ENCODE results near the gene LMAN1L. TPM values are rescaled to one million over a fixed set of nuclear protein-coding genes. Genes with fewer than 3 reads are reported as not detected.

LMAN1L gene
- total and polyA plus RNA-seq, 7 donors: 0.64 to 1.8 TPM; not detected in 5

GRCh38 chr15:74869726-74870407 lies 57.2 kb downstream of the LMAN1L start:
- H3K4me1 ChIP-seq: peaks cover 0 to 65% (median 48%) of the 10 kb centered on the region in 4 donors
- intact Hi-C loops (cut with DNase I): loop anchor here (5.0 kb wide), 1 partner anchor 37 kb away; the partner anchor contains the start of gene FAM219B

GRCh38 chr15:74870436-74871215 lies 58.0 kb downstream of the LMAN1L start:
- no peaks in the 10 kb centered on the region for H3K9me3 ChIP-seq
- peaks cover 0 to 65% (median 48%) of the 10 kb centered on the region in 4 donors for H3K4me1 ChIP-seq
- intact Hi-C loops (cut with DNase I): loop anchor here (5.0 kb wide), 1 partner anchor 37 kb away; the partner anchor contains the start of gene FAM219B
- TF ChIP-seq EP300 (IDR thresholded peaks at IDR 0.05) (no peak), POLR2A (IDR thresholded peaks at IDR 0.05) (no peak), CTCF (IDR thresholded peaks at IDR 0.05) (no peak)
- H3K4me3 ChIP-seq: peak overlapping the region in 2 of 4 donors; percentile 4 to 9
- no peak for DNase-seq
- peak overlapping the region; percentile 37 to 88 (median 70) for H3K27ac ChIP-seq
- no peaks in the 10 kb centered on the region for H3K27me3 ChIP-seq
- H3K36me3 ChIP-seq: peaks cover 0 to 4% (median 0%) of the 10 kb centered on the region in 4 donors
- 9 to 21% methylated on average over 6 of the region's 6 CpGs for WGBS, 2 donors

More at GRCh38 chr15:74869726-74870407, 57.2 kb downstream of the LMAN1L start:
- WGBS, 2 donors: 4 to 20% methylated on average over 6 of the region's 6 CpGs
- no peak overlapping the region for H3K4me3 ChIP-seq
- H3K9me3 ChIP-seq: no peaks in the 10 kb centered on the region
- DNase-seq: peak; percentile 88
- TF ChIP-seq POLR2A (IDR thresholded peaks at IDR 0.05) (peak in 1 of 2 donors; percentile 45), EP300 (IDR thresholded peaks at IDR 0.05) (no peak), CTCF (IDR thresholded peaks at IDR 0.05) (no peak), POLR2AphosphoS5 (IDR thresholded peaks at IDR 0.05) (peak in 3 of 4 donors; percentile 28 to 37 (median 36))
- H3K27ac ChIP-seq: peak overlapping the region; percentile 37 to 88 (median 70)
- peaks cover 0 to 4% (median 0%) of the 10 kb centered on the region in 4 donors for H3K36me3 ChIP-seq
- H3K27me3 ChIP-seq: no peaks in the 10 kb centered on the region

GRCh38 chr15:74872702-74873035 lies 60.0 kb downstream of the LMAN1L start:
- peaks cover 0 to 52% (median 44%) of the 10 kb centered on the region in 4 donors for H3K4me1 ChIP-seq
- H3K36me3 ChIP-seq: peaks cover 0 to 4% (median 0%) of the 10 kb centered on the region in 4 donors
- no peaks in the 10 kb centered on the region for H3K27me3 ChIP-seq
- 0% methylated on average over 11 of the region's 11 CpGs for WGBS, 2 donors
- intact Hi-C loops (cut with DNase I): loop anchor here (5.0 kb wide), 1 partner anchor 35 kb away; the partner anchor contains the start of gene FAM219B
- no peaks in the 10 kb centered on the region for H3K9me3 ChIP-seq
- DNase-seq: no peak
- peak overlapping the region; percentile 57 to 74 (median 64) for H3K4me3 ChIP-seq
- no peak for TF ChIP-seq CTCF (IDR thresholded peaks at IDR 0.05)
- no peak for TF ChIP-seq POLR2A (IDR thresholded peaks at IDR 0.05)
- no peak for TF ChIP-seq EP300 (IDR thresholded peaks at IDR 0.05)
- TF ChIP-seq POLR2AphosphoS5 (IDR thresholded peaks at IDR 0.05): no peak
- peak overlapping the region; percentile 85 to 94 (median 88) for H3K27ac ChIP-seq

- Histone ChIP-seq H3K36me3 (peaks cover 0 to 4% (median 0%) of the 10 kb centered on the region in 4 donors), H3K9me3 (no peaks in the 10 kb centered on the region), H3K27me3 (no peaks in the 10 kb centered on the region), H3K4me3 (peak within 1 kb of the TSS; percentile 57 to 74 (median 64)), H3K27ac (peak within 1 kb of the TSS; percentile 85 to 94 (median 88)), H3K4me1 (peaks cover 0 to 52% (median 44%) of the 10 kb centered on the region in 4 donors)
- intact Hi-C loops (cut with DNase I): loop anchor here (5.0 kb wide), 1 partner anchor 34 kb away; the partner anchor contains the start of gene FAM219B
- peak; percentile 98 for DNase-seq
- TF ChIP-seq POLR2AphosphoS5 (IDR thresholded peaks at IDR 0.05): peak; percentile 72 to 93 (median 88)
- peak; percentile 48 to 82 for TF ChIP-seq POLR2A (IDR thresholded peaks at IDR 0.05)
- no peak for TF ChIP-seq CTCF (IDR thresholded peaks at IDR 0.05)
- 0 to 1% methylated on average over 49 to 52 of the region's 52 CpGs for WGBS, 2 donors
These were observed 60.6 kb downstream of the LMAN1L start, which contains the start of gene SCAMP2 for GRCh38 chr15:74873036-74873755. Gene SCAMP2, minus strand, starts transcription at chr15:74873365. Its CDS starts 110 bp downstream, at chr15:74873255.
